Esophagus (tissue), 2 donors: ENCODE results near the gene EIF6. TPM values are rescaled to one million over a fixed set of nuclear protein-coding genes. Genes with fewer than 3 reads are reported as not detected.
A peak's percentile ranks its signal among the peaks of the same experiment; 100 is the strongest.

Source experiments
- H3K27ac ChIP-seq, 2 donors: one replicate each; pipeline ENCODE4 v1.5.1; 2013; ENCODE audit warnings: low read depth in 2 of 2, mild to moderate bottlenecking in 2 of 2, inconsistent platforms in 1 of 2, low read length in 1 of 2, moderate library complexity in 1 of 2
- H3K27me3 ChIP-seq, 2 donors: one replicate each; pipeline ENCODE4 v1.6.1; 2013; ENCODE audit warnings: low read length in 2 of 2, control low read depth in 1 of 2, mild to moderate bottlenecking in 1 of 2; ENCODE audit not compliant: insufficient read depth in 2 of 2, control insufficient read depth in 1 of 2
- H3K36me3 ChIP-seq, 2 donors: one replicate each; pipeline ENCODE4 v1.6.1; 2013; ENCODE audit warnings: low read length in 1 of 2; ENCODE audit not compliant: control insufficient read depth in 2 of 2, insufficient read depth in 2 of 2
- H3K4me1 ChIP-seq, 2 donors: one replicate each; pipeline ENCODE4 v1.6.1; 2013; ENCODE audit warnings: low read length in 1 of 2; ENCODE audit not compliant: control insufficient read depth in 2 of 2, insufficient read depth in 2 of 2
- H3K4me3 ChIP-seq, 2 donors: one replicate each; pipeline ENCODE4 v1.5.1; 2013; ENCODE audit warnings: low read length in 2 of 2, mild to moderate bottlenecking in 2 of 2, low read depth in 1 of 2, moderate library complexity in 1 of 2
- H3K9me3 ChIP-seq, 2 donors: one replicate each; pipeline ENCODE4 v1.6.1; 2013; ENCODE audit warnings: mild to moderate bottlenecking in 2 of 2, low read depth in 1 of 2, low read length in 1 of 2, moderate library complexity in 1 of 2; ENCODE audit not compliant: control insufficient read depth in 2 of 2, insufficient read depth in 1 of 2
- WGBS, 2 donors: extraction: QIAGEN DNeasy Blood & Tissue Kit; methylation state at CpG; one replicate each; pipeline ENCODE4 v1.1.7; 2013; 5-methylcytosine and 5-hydroxymethylcytosine counted together
- polyA plus RNA-seq, 2 donors: library from polyadenylated mRNA; stranded (reverse); fragments of 200-250 nt; gene quantifications; one replicate each; pipeline ENCODE4 v1.2.3, GENCODE V29; 2013
- donor health status: healthy with polysubstance abuse.
- donor health status: Bipolar disorder and iron deficiency.

Gene EIF6
- polyA plus RNA-seq, 2 donors, result 186 to 315 TPM

- peaks cover 0 to 6% of the 10 kb centered on the region in 2 donors for H3K4me1 ChIP-seq
- no peaks in the 10 kb centered on the region for H3K27me3 ChIP-seq
- H3K27ac ChIP-seq, result no peak overlapping the region
Observed at GRCh38 chr20:35314816-35315631, 30.5 kb upstream of the EIF6 start.

GRCh38 chr20:35312318-35312717, 27.7 kb upstream of the EIF6 start:
- no peak overlapping the region for H3K4me3 ChIP-seq
- H3K27me3 ChIP-seq, result no peaks in the 10 kb centered on the region
- H3K9me3 ChIP-seq, result no peaks in the 10 kb centered on the region
- H3K4me1 ChIP-seq, result peaks cover 2 to 5% of the 10 kb centered on the region in 2 donors
- peak overlapping the region; percentile 21 to 29 for H3K27ac ChIP-seq
- no peaks in the 10 kb centered on the region for H3K36me3 ChIP-seq
- WGBS, 2 donors, result 35 to 69% methylated on average over 1 of the region's 1 CpG

More at GRCh38 chr20:35314816-35315631, 30.5 kb upstream of the EIF6 start:
- Histone ChIP-seq H3K4me3 (no peak overlapping the region), H3K9me3 (no peaks in the 10 kb centered on the region), H3K36me3 (no peaks in the 10 kb centered on the region)
- WGBS, 2 donors, result 78 to 80% methylated on average over 3 of the region's 3 CpGs

DNA sequence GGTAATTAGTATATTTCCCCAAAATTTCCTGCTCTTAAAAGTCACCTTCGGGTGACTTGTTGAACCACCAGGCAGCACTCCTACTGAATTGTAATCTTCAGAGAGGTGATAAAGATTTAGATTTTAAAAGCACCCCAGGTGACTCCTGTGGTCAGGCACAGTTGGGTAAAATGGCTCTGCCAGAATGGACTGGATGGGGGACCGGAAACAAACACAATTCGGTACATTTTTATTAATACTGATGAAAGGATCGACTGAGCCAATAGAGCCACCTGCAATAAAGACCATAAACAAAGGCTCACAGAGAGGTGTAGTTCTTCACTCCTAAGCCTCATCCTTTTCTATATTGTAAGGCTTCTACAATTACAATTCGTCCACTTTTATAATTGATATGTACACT, 27.2 kb upstream of the EIF6 start:
- peak overlapping the region; percentile 17 to 59 for H3K27ac ChIP-seq
- H3K36me3 ChIP-seq, result no peaks in the 10 kb centered on the region
- no peak overlapping the region for H3K4me3 ChIP-seq
- H3K9me3 ChIP-seq, result no peaks in the 10 kb centered on the region
- WGBS, 2 donors, result 85 to 88% methylated on average over 5 of the region's 5 CpGs
- peaks cover 3 to 10% of the 10 kb centered on the region in 2 donors for H3K4me1 ChIP-seq
- no peaks in the 10 kb centered on the region for H3K27me3 ChIP-seq

DNA sequence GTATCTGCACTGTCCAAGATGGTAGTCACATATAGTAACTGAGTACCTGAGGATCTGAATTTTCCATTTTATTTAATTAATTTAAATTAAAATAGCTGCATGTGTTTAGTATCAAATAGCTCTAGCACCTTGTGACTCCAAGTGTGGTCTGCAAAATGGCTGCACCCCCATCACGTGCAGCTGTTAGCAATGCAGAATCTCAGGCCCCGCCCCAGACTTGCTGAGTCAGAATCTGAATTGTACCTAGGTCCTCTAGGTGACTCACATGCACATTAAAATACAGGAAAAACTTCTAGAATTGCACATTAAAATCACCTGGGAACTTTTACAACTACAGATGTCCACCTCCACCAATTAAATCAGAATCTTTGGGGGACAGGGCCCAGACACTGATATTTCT, 26.8 kb upstream of the EIF6 start:
- 60 to 64% methylated on average over 2 of the region's 2 CpGs for WGBS, 2 donors
- no peaks in the 10 kb centered on the region for H3K36me3 ChIP-seq
- no peaks in the 10 kb centered on the region for H3K9me3 ChIP-seq
- peak overlapping the region in 1 of 2 donors; percentile 17 for H3K27ac ChIP-seq
- H3K4me1 ChIP-seq, result peaks cover 7 to 14% of the 10 kb centered on the region in 2 donors
- H3K4me3 ChIP-seq, result no peak overlapping the region
- no peaks in the 10 kb centered on the region for H3K27me3 ChIP-seq

DNA sequence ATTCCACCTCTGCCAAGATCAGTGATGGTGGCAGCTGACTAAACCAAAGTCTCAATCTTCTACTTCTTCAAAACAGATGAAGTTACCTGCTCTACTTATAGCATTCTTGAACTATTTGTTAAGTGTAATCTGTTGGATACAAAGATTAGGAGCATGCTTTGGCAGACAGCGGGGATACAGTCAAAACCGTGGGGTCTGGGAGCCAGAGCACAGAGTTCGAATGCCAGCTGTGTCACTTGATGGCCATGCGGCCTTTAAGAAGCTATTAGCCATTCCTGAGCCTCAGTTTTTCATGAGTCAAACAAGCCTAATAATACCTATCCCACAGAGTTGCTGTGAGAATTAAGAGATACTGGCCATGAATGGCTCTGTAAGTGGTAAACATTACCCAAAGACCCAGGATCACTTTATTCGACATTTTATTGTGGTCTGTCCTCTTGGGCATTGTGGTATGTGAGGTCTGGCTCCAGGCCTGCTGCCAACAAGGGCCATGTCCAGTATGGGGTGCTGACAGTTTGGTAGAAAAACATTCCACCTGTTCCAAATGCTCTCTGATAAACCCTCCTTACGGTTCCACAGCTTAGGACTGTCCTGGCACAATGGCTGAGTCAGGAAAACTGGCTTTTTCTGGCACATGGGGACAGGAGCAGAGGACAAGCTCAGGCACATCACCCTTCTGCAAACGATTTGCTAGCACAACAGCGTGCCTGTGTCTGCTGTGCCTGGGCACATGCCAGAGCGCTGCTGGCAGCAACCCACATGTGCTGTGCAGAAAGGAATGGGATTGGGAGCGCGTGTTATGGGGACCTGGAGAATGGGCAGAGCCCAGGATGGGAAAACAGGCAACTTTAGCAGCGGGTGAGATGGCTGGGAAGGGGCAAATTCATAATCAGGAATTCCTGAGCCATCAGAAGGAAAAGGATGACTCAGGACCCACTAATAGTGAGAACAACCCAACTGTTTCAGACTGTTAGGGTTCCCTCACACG, 23.4 kb upstream of the EIF6 start:
- Histone ChIP-seq H3K4me1 (peaks cover 9 to 35% of the 10 kb centered on the region in 2 donors), H3K36me3 (no peaks in the 10 kb centered on the region), H3K27ac (peak overlapping the region; percentile 92 to 93), H3K9me3 (no peaks in the 10 kb centered on the region), H3K27me3 (no peaks in the 10 kb centered on the region), H3K4me3 (no peak overlapping the region)
- 48 to 64% methylated on average over 13 of the region's 13 CpGs for WGBS, 2 donors

DNA sequence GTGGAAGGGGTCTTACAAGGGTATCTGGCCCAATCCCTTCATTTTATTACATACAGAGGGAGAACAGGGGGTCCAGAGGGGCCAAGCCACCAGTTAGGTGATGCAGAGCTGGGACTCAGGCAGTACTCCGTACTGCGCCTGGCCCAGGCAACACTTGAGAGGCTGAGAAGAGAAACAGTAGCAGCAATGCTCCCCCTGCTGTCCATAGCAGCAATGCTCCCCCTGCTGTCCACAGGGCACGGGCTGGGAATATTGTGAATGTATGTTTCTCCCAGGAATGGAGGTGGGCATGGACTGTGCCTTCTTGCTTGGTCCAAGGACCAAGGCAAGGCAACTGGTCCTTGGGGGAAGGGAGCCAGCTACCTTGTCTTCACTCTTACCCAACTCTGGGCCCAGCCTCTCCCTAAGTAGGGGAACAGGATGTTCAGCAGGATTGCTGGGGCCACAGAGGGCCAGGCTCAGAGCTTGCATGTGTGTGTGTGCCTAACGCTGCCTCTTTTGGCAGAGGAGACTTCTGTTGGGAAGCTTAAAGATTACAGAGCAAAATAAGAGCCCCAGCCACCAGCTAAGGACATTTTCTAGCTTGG, 22.5 kb upstream of the EIF6 start:
- WGBS, 2 donors, result 42 to 45% methylated on average over 4 of the region's 4 CpGs
- peak overlapping the region; percentile 92 to 93 for H3K27ac ChIP-seq
- H3K27me3 ChIP-seq, result no peaks in the 10 kb centered on the region
- H3K36me3 ChIP-seq, result peaks cover 0 to 2% of the 10 kb centered on the region in 2 donors
- H3K9me3 ChIP-seq, result no peaks in the 10 kb centered on the region
- peaks cover 9 to 35% of the 10 kb centered on the region in 2 donors for H3K4me1 ChIP-seq
- no peak overlapping the region for H3K4me3 ChIP-seq

- Histone ChIP-seq H3K4me1 (peaks cover 9 to 35% of the 10 kb centered on the region in 2 donors), H3K9me3 (no peaks in the 10 kb centered on the region), H3K36me3 (peaks cover 0 to 2% of the 10 kb centered on the region in 2 donors), H3K27me3 (no peaks in the 10 kb centered on the region), H3K27ac (peak overlapping the region; percentile 92 to 93), H3K4me3 (no peak overlapping the region)
- 60 to 72% methylated on average over 12 of the region's 12 CpGs for WGBS, 2 donors
Observed at GRCh38 chr20:35305682-35306556, 21.3 kb upstream of the EIF6 start.

- WGBS, 2 donors, result 77 to 80% methylated on average over 6 of the region's 6 CpGs
- H3K27me3 ChIP-seq, result no peaks in the 10 kb centered on the region
- peak overlapping the region; percentile 64 to 81 for H3K27ac ChIP-seq
- H3K9me3 ChIP-seq, result no peaks in the 10 kb centered on the region
- H3K4me1 ChIP-seq, result peaks cover 9 to 35% of the 10 kb centered on the region in 2 donors
- H3K36me3 ChIP-seq, result peaks cover 0 to 2% of the 10 kb centered on the region in 2 donors
- H3K4me3 ChIP-seq, result no peak overlapping the region
Observed at GRCh38 chr20:35304956-35305355, 20.4 kb upstream of the EIF6 start.
